Neural crest cell (in vitro differentiated cells): ENCODE data around the gene PRKG1. TPM values are rescaled to one million over a fixed set of nuclear protein-coding genes. Genes with fewer than 3 reads are reported as not detected.

Experiments used
- DNase-seq: peaks from one replicate; pipeline ENCODE4 v3.0.0; 2021; ENCODE audit warnings: low read depth, mixed read lengths, low spot score
- H3K27ac Mint-ChIP-seq: one replicate; pipeline ENCODE4 v1.8.0; 2021; ENCODE audit warnings: mild to moderate bottlenecking, mixed read lengths; ENCODE audit not compliant: unreplicated experiment
- H3K27me3 Mint-ChIP-seq: 2 replicates; pipeline ENCODE4 v1.8.0; 2021; ENCODE audit warnings: low read depth, mild to moderate bottlenecking, mixed read lengths
- H3K36me3 Mint-ChIP-seq: 2 replicates; pipeline ENCODE4 v1.8.0; 2021; ENCODE audit warnings: low read depth, mild to moderate bottlenecking, mixed read lengths
- H3K4me1 Mint-ChIP-seq: 2 replicates; pipeline ENCODE4 v1.8.0; 2021; ENCODE audit warnings: mixed read lengths
- H3K4me3 Mint-ChIP-seq: one replicate; pipeline ENCODE4 v1.8.0; 2021; ENCODE audit warnings: mild to moderate bottlenecking, mixed read lengths
- H3K9me3 Mint-ChIP-seq: 2 replicates; pipeline ENCODE4 v1.8.0; 2021; ENCODE audit warnings: mixed read lengths
- CTCF ChIP-seq: fragments of 200-600 bp; sonication (generic); conservative IDR thresholded peaks from 2 replicates; pipeline ENCODE4 v1.5.0; 2021; ENCODE audit warnings: antibody characterized with exemption, mild to moderate bottlenecking
- total RNA-seq: library from RNA; stranded (reverse); gene quantifications from 2 replicates; pipeline ENCODE4 v1.2.1, GENCODE V29; 2021

Gene PRKG1
- total RNA-seq, 1 donor from 2014 or later = 4.4 TPM

- Mint-ChIP-seq H3K27me3 (no peaks in the 10 kb centered on the region), H3K27ac (no peak overlapping the region), H3K36me3 (no peaks in the 10 kb centered on the region), H3K4me1 (peaks cover 11% of the 10 kb centered on the region), H3K9me3 (no peaks in the 10 kb centered on the region), H3K4me3 (no peak overlapping the region)
- no peak for DNase-seq
- no peak for TF ChIP-seq CTCF
Observed at GRCh38 chr10:51527522-51528219, 453.4 kb downstream of the PRKG1 start.

GRCh38 chr10:51528527-51528926, 454.2 kb downstream of the PRKG1 start:
- no peak overlapping the region for H3K27ac Mint-ChIP-seq
- no peak for DNase-seq
- no peak overlapping the region for H3K4me3 Mint-ChIP-seq
- H3K27me3 Mint-ChIP-seq = no peaks in the 10 kb centered on the region
- no peaks in the 10 kb centered on the region for H3K9me3 Mint-ChIP-seq
- no peaks in the 10 kb centered on the region for H3K36me3 Mint-ChIP-seq
- TF ChIP-seq CTCF = no peak
- H3K4me1 Mint-ChIP-seq = peaks cover 11% of the 10 kb centered on the region

GRCh38 chr10:51530541-51530940, 456.3 kb downstream of the PRKG1 start:
- no peak for DNase-seq
- Mint-ChIP-seq H3K27ac (no peak overlapping the region), H3K36me3 (no peaks in the 10 kb centered on the region), H3K4me1 (peaks cover 11% of the 10 kb centered on the region), H3K27me3 (no peaks in the 10 kb centered on the region), H3K9me3 (no peaks in the 10 kb centered on the region), H3K4me3 (no peak overlapping the region)
- no peak for TF ChIP-seq CTCF

- no peak for TF ChIP-seq CTCF
- H3K27me3 Mint-ChIP-seq = no peaks in the 10 kb centered on the region
- no peaks in the 10 kb centered on the region for H3K9me3 Mint-ChIP-seq
- DNase-seq = no peak
- no peak overlapping the region for H3K27ac Mint-ChIP-seq
- peaks cover 11% of the 10 kb centered on the region for H3K4me1 Mint-ChIP-seq
- H3K4me3 Mint-ChIP-seq = no peak overlapping the region
- no peaks in the 10 kb centered on the region for H3K36me3 Mint-ChIP-seq
Observed at GRCh38 chr10:51532044-51532443, 457.8 kb downstream of the PRKG1 start.

GRCh38 chr10:51542853-51543252, 468.6 kb downstream of the PRKG1 start:
- no peak overlapping the region for H3K27ac Mint-ChIP-seq
- no peak overlapping the region for H3K4me3 Mint-ChIP-seq
- no peaks in the 10 kb centered on the region for H3K36me3 Mint-ChIP-seq
- TF ChIP-seq CTCF = no peak
- no peak for DNase-seq
- H3K9me3 Mint-ChIP-seq = no peaks in the 10 kb centered on the region
- no peaks in the 10 kb centered on the region for H3K4me1 Mint-ChIP-seq
- H3K27me3 Mint-ChIP-seq = no peaks in the 10 kb centered on the region
